Neural cell (in vitro differentiated cells): Measurements from ENCODE around the gene FGF12. TPM values are rescaled to one million over a fixed set of nuclear protein-coding genes. Genes with fewer than 3 reads are reported as not detected.

Source experiments
- H2AFZ ChIP-seq: fragments of 200-600, 300-800 bp; sonication (generic), shearing (Covaris generic); 2 replicates; pipeline ENCODE4 v1.6.0; 2014; ENCODE audit warnings: low read depth, mild to moderate bottlenecking, antibody characterized with exemption, low read length, moderate library complexity
- H3F3A ChIP-seq: fragments of 200-600 bp; shearing (Covaris generic); 2 replicates; pipeline ENCODE4 v1.6.1; 2016; ENCODE audit warnings: mild to moderate bottlenecking, moderate library complexity, mixed read lengths, antibody characterized with exemption, low read length; ENCODE audit not compliant: insufficient read depth, poor library complexity, severe bottlenecking
- H3K27ac ChIP-seq: fragments of 200-600, 300-800 bp; sonication (generic), shearing (Covaris generic); 2 replicates; pipeline ENCODE4 v1.5.1; 2014; ENCODE audit warnings: mild to moderate bottlenecking, low read length, moderate library complexity
- H3K27me3 ChIP-seq: fragments of 300-800, 200-600 bp; sonication (generic), shearing (Covaris generic); 2 replicates; pipeline ENCODE4 v1.6.0; 2014; ENCODE audit warnings: mild to moderate bottlenecking, low read depth, low read length, moderate library complexity; ENCODE audit not compliant: insufficient read depth
- H3K36me3 ChIP-seq: fragments of 300-800, 200-600 bp; sonication (generic), shearing (Covaris generic); 2 replicates; pipeline ENCODE4 v1.5.1; 2014; ENCODE audit warnings: mild to moderate bottlenecking, antibody characterized with exemption, low read length, moderate library complexity; ENCODE audit not compliant: insufficient read depth
- H3K4me2 ChIP-seq: fragments of 300-800, 200-600 bp; sonication (generic), shearing (Covaris generic); 2 replicates; pipeline ENCODE4 v1.6.0; 2014; ENCODE audit warnings: mild to moderate bottlenecking, low read length
- H3K4me3 ChIP-seq: fragments of 300-800, 200-600 bp; sonication (generic), shearing (Covaris generic); 2 replicates; pipeline ENCODE4 v1.5.1; 2014; ENCODE audit warnings: mild to moderate bottlenecking, low read length, moderate library complexity
- H3K79me2 ChIP-seq: fragments of 200-600 bp; shearing (Covaris generic); replicated peaks from 2 replicates; pipeline ENCODE4 v1.6.0; 2014; ENCODE audit warnings: mild to moderate bottlenecking, low read length, moderate library complexity; ENCODE audit not compliant: insufficient read depth
- H3K9ac ChIP-seq: fragments of 300-800, 200-600 bp; sonication (generic), shearing (Covaris generic); 2 replicates; pipeline ENCODE4 v1.6.1; 2016; ENCODE audit warnings: mild to moderate bottlenecking, low read length, mixed read lengths
- H3K9me2 ChIP-seq: fragments of 200-600 bp; shearing (Covaris generic); 2 replicates; pipeline ENCODE4 v1.6.1; 2016; ENCODE audit warnings: mild to moderate bottlenecking, low read length, mixed read lengths; ENCODE audit not compliant: insufficient read depth
- H3K9me3 ChIP-seq: fragments of 200-600, 300-800 bp; sonication (generic), shearing (Covaris generic); 2 replicates; pipeline ENCODE4 v1.6.1; 2016; ENCODE audit warnings: mild to moderate bottlenecking, mixed run types, low read length, moderate library complexity, mixed read lengths
- H4K20me1 ChIP-seq: fragments of 200-600 bp; shearing (Covaris generic); 2 replicates; pipeline ENCODE4 v1.6.1; 2016; ENCODE audit warnings: mild to moderate bottlenecking, mixed run types; ENCODE audit not compliant: insufficient read depth
- EP300 ChIP-seq: fragments of 450-650 bp; conservative IDR thresholded peaks from 2 replicates; pipeline ENCODE4 v1.6.1; 2014; ENCODE audit warnings: antibody characterized with exemption, mild to moderate bottlenecking, moderate library complexity; ENCODE audit not compliant: poor library complexity, severe bottlenecking
- EZH2 ChIP-seq: fragments of 200-600, 300-800 bp; shearing (Covaris generic), sonication (generic); IDR thresholded peaks from 2 replicates; pipeline ENCODE4 v1.6.1; 2014; ENCODE audit warnings: antibody characterized with exemption, low read length, borderline replicate concordance, mild to moderate bottlenecking; ENCODE audit not compliant: insufficient read depth, poor library complexity, severe bottlenecking
- MXI1 ChIP-seq: fragments of 450-650 bp; conservative IDR thresholded peaks from 2 replicates; pipeline ENCODE4 v1.6.1; 2014; ENCODE audit warnings: antibody characterized with exemption, mild to moderate bottlenecking; ENCODE audit not compliant: poor library complexity, severe bottlenecking
- POLR2AphosphoS5 ChIP-seq: IDR thresholded peaks from 2 replicates; pipeline ENCODE4 v1.6.1; 2012
- RAD21 ChIP-seq: fragments of 450-650 bp; conservative IDR thresholded peaks from 2 replicates; pipeline ENCODE4 v1.6.1; 2014; ENCODE audit warnings: antibody characterized with exemption, mild to moderate bottlenecking, moderate library complexity
- SMC3 ChIP-seq: fragments of 450-650 bp; conservative IDR thresholded peaks from 2 replicates; pipeline ENCODE4 v1.6.1; 2014; ENCODE audit warnings: antibody characterized with exemption, mild to moderate bottlenecking, moderate library complexity; ENCODE audit not compliant: poor library complexity
- TAF1 ChIP-seq: IDR thresholded peaks from 2 replicates; pipeline ENCODE4 v1.6.1; 2012; ENCODE audit warnings: low read depth
- polyA plus RNA-seq: library from polyadenylated mRNA; depleted of rRNA; stranded (reverse); fragments of >200 nt; gene quantifications from 2 replicates; pipeline ENCODE4 v1.2.3, GENCODE V29; 2014
- TF ChIP-seq, protein P1 (sequence below): IDR thresholded peaks from 2 replicates; pipeline ENCODE4 v1.6.1; 2012; ENCODE audit warnings: borderline replicate concordance
- TF ChIP-seq, protein P2 (sequence below): fragments of 450-650 bp; IDR thresholded peaks from 2 replicates; pipeline ENCODE4 v1.5.1; 2014; ENCODE audit warnings: antibody characterized with exemption, mild to moderate bottlenecking, moderate library complexity; ENCODE audit not compliant: poor library complexity, severe bottlenecking

The FGF12 gene
- polyA plus RNA-seq, 1 donor from 2014 or later = 4.8 TPM

DNA sequence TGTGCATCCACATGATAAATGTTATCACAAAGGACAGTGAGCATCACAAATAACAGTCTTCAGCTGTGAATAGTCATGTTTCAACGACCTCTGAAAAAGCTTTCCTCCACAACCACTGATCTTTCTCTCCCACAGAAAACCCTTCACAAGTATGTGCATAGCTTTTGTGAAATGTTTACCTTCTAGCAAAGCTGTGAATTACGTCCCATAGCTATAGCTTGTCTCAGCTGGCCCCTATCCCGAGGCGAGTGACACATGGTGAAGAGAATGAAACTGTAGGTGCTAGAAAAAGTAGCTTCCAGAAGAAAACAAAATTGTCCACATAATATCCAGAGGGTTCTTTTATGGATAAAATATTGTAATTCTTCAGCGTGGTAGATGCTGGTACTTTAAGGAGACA lies 182.0 kb downstream of the FGF12 start:
- H2AFZ ChIP-seq = no peak overlapping the region
- H3K4me2 ChIP-seq = no peak overlapping the region
- no peaks in the 10 kb centered on the region for H3K36me3 ChIP-seq
- no peak overlapping the region for H3K9ac ChIP-seq
- no peaks in the 10 kb centered on the region for H3K9me2 ChIP-seq
- no peaks in the 10 kb centered on the region for H4K20me1 ChIP-seq
- H3K27me3 ChIP-seq = no peaks in the 10 kb centered on the region
- no peak overlapping the region for H3K4me3 ChIP-seq
- H3F3A ChIP-seq = no peaks in the 10 kb centered on the region
- H3K9me3 ChIP-seq = no peaks in the 10 kb centered on the region
- H3K27ac ChIP-seq = no peak overlapping the region
- H3K79me2 ChIP-seq = no peaks in the 10 kb centered on the region
- TF ChIP-seq POLR2AphosphoS5 = no peak
- TF ChIP-seq SMC3 = no peak
- TF ChIP-seq, protein P1, sequence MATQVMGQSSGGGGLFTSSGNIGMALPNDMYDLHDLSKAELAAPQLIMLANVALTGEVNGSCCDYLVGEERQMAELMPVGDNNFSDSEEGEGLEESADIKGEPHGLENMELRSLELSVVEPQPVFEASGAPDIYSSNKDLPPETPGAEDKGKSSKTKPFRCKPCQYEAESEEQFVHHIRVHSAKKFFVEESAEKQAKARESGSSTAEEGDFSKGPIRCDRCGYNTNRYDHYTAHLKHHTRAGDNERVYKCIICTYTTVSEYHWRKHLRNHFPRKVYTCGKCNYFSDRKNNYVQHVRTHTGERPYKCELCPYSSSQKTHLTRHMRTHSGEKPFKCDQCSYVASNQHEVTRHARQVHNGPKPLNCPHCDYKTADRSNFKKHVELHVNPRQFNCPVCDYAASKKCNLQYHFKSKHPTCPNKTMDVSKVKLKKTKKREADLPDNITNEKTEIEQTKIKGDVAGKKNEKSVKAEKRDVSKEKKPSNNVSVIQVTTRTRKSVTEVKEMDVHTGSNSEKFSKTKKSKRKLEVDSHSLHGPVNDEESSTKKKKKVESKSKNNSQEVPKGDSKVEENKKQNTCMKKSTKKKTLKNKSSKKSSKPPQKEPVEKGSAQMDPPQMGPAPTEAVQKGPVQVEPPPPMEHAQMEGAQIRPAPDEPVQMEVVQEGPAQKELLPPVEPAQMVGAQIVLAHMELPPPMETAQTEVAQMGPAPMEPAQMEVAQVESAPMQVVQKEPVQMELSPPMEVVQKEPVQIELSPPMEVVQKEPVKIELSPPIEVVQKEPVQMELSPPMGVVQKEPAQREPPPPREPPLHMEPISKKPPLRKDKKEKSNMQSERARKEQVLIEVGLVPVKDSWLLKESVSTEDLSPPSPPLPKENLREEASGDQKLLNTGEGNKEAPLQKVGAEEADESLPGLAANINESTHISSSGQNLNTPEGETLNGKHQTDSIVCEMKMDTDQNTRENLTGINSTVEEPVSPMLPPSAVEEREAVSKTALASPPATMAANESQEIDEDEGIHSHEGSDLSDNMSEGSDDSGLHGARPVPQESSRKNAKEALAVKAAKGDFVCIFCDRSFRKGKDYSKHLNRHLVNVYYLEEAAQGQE = no peak
- TF ChIP-seq EZH2 = no peak
- TF ChIP-seq EP300 = no peak
- TF ChIP-seq TAF1 = no peak
- TF ChIP-seq MXI1 = no peak
- TF ChIP-seq, protein P2, sequence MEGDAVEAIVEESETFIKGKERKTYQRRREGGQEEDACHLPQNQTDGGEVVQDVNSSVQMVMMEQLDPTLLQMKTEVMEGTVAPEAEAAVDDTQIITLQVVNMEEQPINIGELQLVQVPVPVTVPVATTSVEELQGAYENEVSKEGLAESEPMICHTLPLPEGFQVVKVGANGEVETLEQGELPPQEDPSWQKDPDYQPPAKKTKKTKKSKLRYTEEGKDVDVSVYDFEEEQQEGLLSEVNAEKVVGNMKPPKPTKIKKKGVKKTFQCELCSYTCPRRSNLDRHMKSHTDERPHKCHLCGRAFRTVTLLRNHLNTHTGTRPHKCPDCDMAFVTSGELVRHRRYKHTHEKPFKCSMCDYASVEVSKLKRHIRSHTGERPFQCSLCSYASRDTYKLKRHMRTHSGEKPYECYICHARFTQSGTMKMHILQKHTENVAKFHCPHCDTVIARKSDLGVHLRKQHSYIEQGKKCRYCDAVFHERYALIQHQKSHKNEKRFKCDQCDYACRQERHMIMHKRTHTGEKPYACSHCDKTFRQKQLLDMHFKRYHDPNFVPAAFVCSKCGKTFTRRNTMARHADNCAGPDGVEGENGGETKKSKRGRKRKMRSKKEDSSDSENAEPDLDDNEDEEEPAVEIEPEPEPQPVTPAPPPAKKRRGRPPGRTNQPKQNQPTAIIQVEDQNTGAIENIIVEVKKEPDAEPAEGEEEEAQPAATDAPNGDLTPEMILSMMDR = no peak
- TF ChIP-seq RAD21 = no peak

DNA sequence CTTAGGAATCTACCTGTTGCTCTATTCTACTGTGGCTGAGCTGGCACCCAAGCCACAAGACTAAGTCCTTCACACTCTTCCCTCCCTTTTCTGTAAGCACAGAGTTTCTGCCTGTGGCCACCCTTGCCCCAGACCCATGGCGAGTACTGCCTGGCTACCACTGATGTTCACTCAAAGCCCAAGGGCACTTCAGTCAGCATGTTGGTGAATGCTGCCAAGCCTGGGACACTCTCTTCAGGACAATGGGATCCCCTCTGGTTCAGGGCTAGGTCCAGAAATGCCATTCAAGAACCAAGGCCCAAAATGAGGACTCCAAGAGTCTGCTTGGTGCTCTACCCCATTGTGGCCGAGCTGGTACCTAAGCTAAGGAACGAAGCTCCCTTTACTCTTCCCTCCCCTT lies 184.2 kb downstream of the FGF12 start:
- H3K9ac ChIP-seq = no peak overlapping the region
- H3K9me3 ChIP-seq = no peaks in the 10 kb centered on the region
- H3K4me2 ChIP-seq = no peak overlapping the region
- no peaks in the 10 kb centered on the region for H3K27me3 ChIP-seq
- H3K36me3 ChIP-seq = no peaks in the 10 kb centered on the region
- TF ChIP-seq TAF1 (no peak), MXI1 (no peak), POLR2AphosphoS5 (no peak)
- TF ChIP-seq, protein P2 = no peak
- no peaks in the 10 kb centered on the region for H4K20me1 ChIP-seq
- no peak overlapping the region for H2AFZ ChIP-seq
- no peak overlapping the region for H3K27ac ChIP-seq
- no peak overlapping the region for H3K4me3 ChIP-seq
- no peaks in the 10 kb centered on the region for H3K79me2 ChIP-seq
- no peaks in the 10 kb centered on the region for H3F3A ChIP-seq
- H3K9me2 ChIP-seq = no peaks in the 10 kb centered on the region
